SIG-M5 treated with dmso at 0.1 percent for 504 hours (cell line): Measurements from ENCODE around the gene RALGAPA2.
"Not testable (repeated sequence)": the region's sequence is repeated elsewhere in the genome, so short reads cannot be mapped to it uniquely, and the experiment has no call there.

ENCODE experiments used
- DNase-seq: peaks from one replicate; lab custom pipeline; 2025; ENCODE audit not compliant: unreplicated experiment; lab: John Stamatoyannopoulos, UW

Gene RALGAPA2

GRCh38 chr20:20371681-20372080, 340.8 kb downstream of the RALGAPA2 start:
- no peak for DNase-seq

- DNase-seq = no peak
These were observed 341.4 kb downstream of the RALGAPA2 start for GRCh38 chr20:20371083-20371482.

- peak; percentile 19 for DNase-seq
These were observed 342.3 kb downstream of the RALGAPA2 start for GRCh38 chr20:20370094-20370575.

- no peak for DNase-seq
These were observed 343.0 kb downstream of the RALGAPA2 start for GRCh38 chr20:20369250-20370093.

- no peak for DNase-seq
These were observed 343.8 kb downstream of the RALGAPA2 start for GRCh38 chr20:20368418-20369249.

- DNase-seq = peak; percentile 13
These were observed 344.6 kb downstream of the RALGAPA2 start, which contains the start of gene INSM1 for GRCh38 chr20:20367575-20368417. Gene INSM1, plus strand, starts transcription at chr20:20368104. Its CDS starts 164 bp downstream, at chr20:20368268.

GRCh38 chr20:20366876-20367574, 345.4 kb downstream of the RALGAPA2 start:
- no peak for DNase-seq

GRCh38 chr20:20366551-20366875, 345.9 kb downstream of the RALGAPA2 start:
- no peak for DNase-seq

- no peak for DNase-seq
These were observed 346.8 kb downstream of the RALGAPA2 start for GRCh38 chr20:20365480-20366161.

- no peak for DNase-seq
These were observed 347.6 kb downstream of the RALGAPA2 start for GRCh38 chr20:20364593-20365479.

- DNase-seq = no peak
These were observed 348.4 kb downstream of the RALGAPA2 start for GRCh38 chr20:20363799-20364592.

GRCh38 chr20:20363434-20363798, 349.0 kb downstream of the RALGAPA2 start:
- DNase-seq = no peak

GRCh38 chr20:20362774-20363433, 349.5 kb downstream of the RALGAPA2 start:
- no peak for DNase-seq

GRCh38 chr20:20360464-20360863, 352.0 kb downstream of the RALGAPA2 start:
- DNase-seq = peak; percentile 69

- DNase-seq = no peak
These were observed 352.8 kb downstream of the RALGAPA2 start for GRCh38 chr20:20359628-20360027.

- DNase-seq = no peak
These were observed 353.6 kb downstream of the RALGAPA2 start for GRCh38 chr20:20358801-20359200.

GRCh38 chr20:20355503-20355902, 356.9 kb downstream of the RALGAPA2 start:
- not testable (repeated sequence) for DNase-seq
